AG20443 (cell line): Measurements from ENCODE around the gene MIF.
"Not testable (repeated sequence)": the region's sequence is repeated elsewhere in the genome, so short reads cannot be mapped to it uniquely, and the experiment has no call there.

ENCODE experiments used
- DNase-seq: peaks from one replicate; pipeline ENCODE4 v3.0.0; 2012; ENCODE audit warnings: low spot score, mixed read lengths

The MIF gene

GRCh38 chr22:23903328-23903971 is 9.3 kb downstream of the MIF start:
- no peak for DNase-seq

- peak; percentile 33 for DNase-seq
Observed at GRCh38 chr22:23904573-23905254, 10.5 kb downstream of the MIF start.

DNA sequence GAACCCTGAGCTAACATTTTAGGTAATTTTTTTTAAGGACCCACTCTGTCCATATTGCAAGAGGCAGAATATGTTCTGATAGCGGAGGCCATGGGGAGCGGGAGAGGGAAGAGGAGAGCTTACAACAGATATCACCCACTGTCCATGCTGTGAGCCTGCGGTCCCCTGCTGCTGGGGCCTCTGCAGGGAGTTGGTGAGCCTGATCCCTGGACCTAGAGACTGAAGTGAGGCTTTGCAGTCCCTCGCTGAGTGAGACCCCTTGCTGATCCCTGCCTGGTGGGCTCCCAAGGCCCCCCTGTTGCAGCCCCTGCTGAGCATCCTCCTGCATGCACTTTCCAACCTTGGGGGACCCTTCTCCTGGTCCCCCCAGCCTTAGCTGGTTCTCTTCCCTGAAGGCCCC is 12.5 kb downstream of the MIF start:
- DNase-seq = no peak

DNA sequence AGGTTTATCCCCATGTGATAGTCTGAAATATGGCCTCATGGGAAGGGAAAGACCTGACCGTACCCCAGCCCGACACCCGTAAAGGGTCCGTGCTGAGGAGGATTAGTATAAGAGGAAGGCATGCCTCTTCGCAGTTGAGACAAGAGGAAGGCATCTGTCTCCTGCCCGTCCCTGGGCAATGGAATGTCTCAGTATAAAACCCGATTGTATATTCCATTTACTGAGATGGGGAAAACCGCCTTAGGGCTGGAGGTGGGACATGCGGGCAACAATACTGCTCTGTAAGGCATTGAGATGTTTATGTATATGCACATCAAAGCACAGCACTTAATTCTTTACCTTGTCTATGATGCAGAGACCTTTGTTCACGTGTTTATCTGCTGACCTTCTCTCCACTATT is 13.2 kb downstream of the MIF start:
- DNase-seq = not testable (repeated sequence)

DNA sequence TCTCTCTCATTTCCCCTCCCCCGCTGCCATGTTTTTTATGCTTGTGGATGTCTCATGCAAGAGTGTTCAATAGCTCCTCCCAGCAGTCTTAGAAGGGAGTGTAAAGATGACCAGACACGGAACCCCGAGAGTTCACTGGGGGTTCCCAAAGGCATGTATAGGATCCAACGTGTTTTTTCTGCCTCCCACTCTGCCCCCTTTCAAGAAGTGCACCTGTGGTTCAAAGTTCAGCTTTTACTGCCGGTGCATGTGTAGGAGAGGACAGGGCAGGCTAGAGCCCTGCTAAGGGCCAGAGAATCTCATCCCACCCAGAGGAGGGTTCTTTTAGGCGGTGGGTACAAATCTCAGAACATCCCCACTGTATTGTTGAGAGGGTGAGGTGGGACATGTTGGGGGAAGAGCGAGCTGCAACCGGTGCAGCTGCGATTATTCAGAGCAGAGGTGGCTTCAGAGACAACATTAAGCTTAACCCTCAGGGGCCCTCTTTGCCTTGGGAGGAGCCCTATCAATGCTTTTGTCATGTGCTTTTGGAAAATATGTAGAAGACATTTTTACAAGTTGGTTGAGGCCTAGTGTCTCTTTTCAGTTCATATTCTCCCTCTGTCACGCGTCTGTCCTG is 14.5 kb downstream of the MIF start:
- DNase-seq = no peak

GRCh38 chr22:23909296-23909898 is 15.2 kb downstream of the MIF start:
- DNase-seq = no peak

- DNase-seq = no peak
Observed at GRCh38 chr22:23910496-23911190, 16.5 kb downstream of the MIF start.

- DNase-seq = no peak
Observed at GRCh38 chr22:23911318-23911980, 17.3 kb downstream of the MIF start.

GRCh38 chr22:23912293-23912903 is 18.2 kb downstream of the MIF start:
- no peak for DNase-seq

GRCh38 chr22:23913306-23913660 is 19.1 kb downstream of the MIF start:
- no peak for DNase-seq

DNA sequence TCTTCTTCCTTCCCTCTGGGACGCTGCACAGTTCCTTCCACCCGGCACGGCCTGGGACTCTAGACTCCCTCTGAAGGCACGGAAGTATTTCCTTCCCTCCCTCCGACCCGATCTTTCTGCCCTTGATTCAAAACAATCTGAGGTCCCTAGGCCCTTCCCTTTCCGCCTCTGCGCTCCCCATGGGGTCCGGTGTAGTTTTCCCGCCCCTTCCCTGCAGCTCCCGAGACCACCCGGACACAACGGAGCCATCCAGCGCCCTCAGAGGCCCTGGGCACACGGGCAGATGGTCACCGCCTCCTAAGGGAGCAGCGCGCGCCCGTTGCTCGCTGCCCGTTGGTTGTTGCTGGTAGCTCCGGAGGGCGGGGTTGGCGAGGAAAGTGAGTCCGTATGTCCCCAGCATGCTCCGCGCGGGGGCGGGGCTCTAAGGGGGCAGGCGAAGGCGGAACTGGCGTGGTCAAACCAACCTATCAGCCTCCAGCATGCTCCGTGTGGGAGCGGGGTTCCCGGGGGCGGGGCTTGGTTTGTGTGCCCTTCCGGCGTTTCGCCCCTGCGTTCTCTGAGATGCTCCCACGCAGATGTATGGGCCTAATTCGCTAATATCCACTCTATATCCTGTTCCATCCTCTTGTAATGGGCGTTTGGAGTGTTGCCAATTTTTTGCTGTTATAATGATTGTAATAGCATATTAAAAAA is 19.6 kb downstream of the MIF start:
- DNase-seq = peak; percentile 99

GRCh38 chr22:23915290-23915689 is 21.1 kb downstream of the MIF start:
- DNase-seq = no peak

DNA sequence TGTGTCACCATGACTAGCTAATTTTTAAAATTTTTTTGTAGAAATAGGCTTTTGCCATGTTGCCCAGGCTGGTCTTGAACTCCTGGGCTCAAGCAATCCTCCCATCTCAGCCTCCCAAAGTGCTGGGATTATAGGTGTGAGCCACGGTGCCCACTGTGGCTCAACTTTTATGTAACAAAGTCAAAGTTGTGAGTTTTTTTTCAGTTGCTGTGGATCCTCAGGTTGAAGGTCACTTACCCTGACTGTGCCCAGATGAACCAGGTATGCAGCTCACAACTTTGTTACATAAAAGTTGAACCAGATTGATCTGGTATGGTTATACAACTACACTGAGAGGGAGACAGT is 26.1 kb downstream of the MIF start:
- DNase-seq = not testable (repeated sequence)

GRCh38 chr22:23921586-23922201 is 27.5 kb downstream of the MIF start:
- DNase-seq = not testable (repeated sequence)

- no peak for DNase-seq
Observed at GRCh38 chr22:23922921-23923320, 28.7 kb downstream of the MIF start.

DNA sequence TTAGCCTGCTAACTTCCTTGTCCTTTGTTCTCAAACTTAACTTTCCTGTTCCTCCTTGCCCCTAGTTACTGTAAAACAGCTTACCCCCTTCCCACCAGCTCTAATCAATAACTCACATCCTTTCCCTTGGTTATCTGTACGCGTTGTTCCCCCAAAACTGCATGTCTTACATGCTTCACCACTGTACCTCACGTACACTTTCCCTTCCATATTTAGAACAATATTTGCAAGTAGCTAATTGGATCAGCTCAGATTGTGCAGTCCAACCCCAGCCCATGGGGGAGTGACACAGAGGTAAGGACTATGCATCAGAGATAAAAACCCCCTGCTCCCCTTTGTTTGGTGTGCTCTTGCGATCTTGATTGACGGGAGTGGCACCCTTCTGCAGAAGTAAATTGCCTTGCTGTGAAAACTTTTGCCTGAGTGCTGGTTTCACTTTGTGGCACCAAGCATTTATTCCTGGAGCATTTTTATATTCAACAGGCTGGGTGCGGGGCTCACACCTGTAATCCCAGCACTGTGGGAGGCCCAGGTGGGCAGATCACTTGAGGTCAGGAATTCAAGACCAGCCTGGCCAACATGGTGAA is 30.9 kb downstream of the MIF start:
- no peak for DNase-seq

- DNase-seq = no peak
Observed at GRCh38 chr22:23926561-23926960, 32.4 kb downstream of the MIF start.

DNA sequence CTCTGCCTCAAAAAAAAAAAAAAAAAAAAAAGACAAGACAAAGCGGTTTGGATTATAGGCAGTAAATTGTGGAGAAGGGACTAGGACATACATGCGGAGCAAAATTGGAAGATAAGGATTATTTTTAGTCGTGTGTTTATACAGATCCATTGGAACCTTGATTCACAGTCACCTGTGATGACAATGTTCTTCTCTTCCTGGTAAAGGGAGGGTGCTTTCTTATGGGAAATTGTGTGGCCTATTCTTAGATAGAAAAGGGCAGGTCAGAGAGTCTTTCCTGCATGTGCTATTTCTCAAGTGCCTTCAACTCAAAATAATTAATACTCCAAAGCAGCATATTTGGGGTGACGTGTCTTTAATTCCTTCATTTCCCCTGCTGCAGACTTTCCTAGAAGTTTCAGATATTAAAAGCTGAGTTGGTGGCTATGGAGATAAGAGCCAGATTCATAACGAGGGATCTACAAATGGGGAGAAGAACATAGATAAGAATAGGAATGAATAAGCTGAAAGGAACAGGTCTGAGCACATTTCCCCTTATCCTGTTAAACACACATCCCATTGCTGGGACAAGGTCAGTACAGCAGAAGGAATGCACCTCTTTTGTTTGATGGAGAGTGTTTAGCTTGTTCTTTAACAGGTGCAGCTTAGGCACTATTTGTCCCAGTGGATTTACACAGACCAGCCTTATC is 44.3 kb downstream of the MIF start:
- DNase-seq = no peak

DNA sequence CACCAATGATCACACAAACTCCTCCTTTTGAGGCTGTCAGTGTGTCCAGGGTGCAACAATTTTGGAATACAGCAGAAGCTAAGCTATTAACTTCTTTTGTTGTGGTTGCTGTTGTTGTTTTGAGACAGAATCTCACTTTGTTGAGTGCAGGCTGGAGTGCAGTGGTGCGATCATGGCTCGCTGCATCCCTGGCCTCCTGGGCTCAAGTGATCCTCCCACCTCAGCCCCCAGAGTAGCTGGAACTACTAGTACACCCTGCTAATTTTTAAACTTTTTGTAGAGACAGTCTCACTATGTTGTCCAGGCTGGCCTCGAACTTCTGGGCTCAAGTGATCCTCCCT is 44.8 kb downstream of the MIF start:
- no peak for DNase-seq

DNA sequence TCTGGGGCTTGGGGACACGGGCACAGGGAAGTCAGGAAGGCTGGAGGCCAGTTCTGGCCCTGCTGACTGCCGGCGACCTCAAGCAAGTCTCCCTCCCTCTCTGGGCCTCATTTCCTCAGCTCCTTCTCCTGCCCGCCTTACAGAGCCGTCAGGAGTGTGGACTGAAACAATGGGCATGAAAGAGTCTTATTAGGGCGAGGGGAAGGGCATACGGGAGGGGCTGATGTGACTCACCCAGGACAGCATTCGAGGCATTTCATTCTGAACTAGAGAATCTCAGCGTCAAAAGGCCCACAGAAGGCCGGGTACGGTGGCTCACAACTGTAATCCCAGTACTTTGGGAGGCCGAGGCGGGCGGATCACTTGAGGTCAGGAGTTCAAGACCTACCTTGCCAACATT is 46.0 kb downstream of the MIF start:
- not testable (repeated sequence) for DNase-seq
